ENCODE data around the gene NDUFAF2. TPM values are rescaled to one million over a fixed set of nuclear protein-coding genes. Genes with fewer than 3 reads are reported as not detected.

Gene NDUFAF2
- total RNA-seq: 36.8 and 38.2 TPM in 2 replicates

GRCh38 chr5:60944904-60945812, at the start of gene NDUFAF2, which contains the start of gene ERCC8:
Gene NDUFAF2, plus strand, starts transcription at chr5:60945205. Its CDS starts 51 bp downstream, at chr5:60945256.
Gene ERCC8, minus strand, starts transcription at chr5:60945070. Its CDS starts 62 bp downstream, at chr5:60945008.

GRCh38 chr5:61162010-61162831, 217.2 kb downstream of the NDUFAF2 start, which contains the start of gene SMIM15:
Gene SMIM15, minus strand, starts transcription at chr5:61162468. Its CDS starts 2,297 bp downstream, at chr5:61160171.

Other genes with a start within 250 kb of the NDUFAF2 start
- 5.1 and 11.3 TPM in 2 replicates for gene DEPDC1B, start 245.0 kb upstream of the NDUFAF2 start, total RNA-seq
- under 0.01 TPM in 2 replicates for gene ELOVL7, start 100.9 kb upstream of the NDUFAF2 start, total RNA-seq
- gene ERCC8, start 135 bp upstream of the NDUFAF2 start, total RNA-seq: 17.3 and 19.9 TPM in 2 replicates
- 37.5 and 38.1 TPM in 2 replicates for gene SMIM15, start 217.3 kb downstream of the NDUFAF2 start, total RNA-seq

All from subcutaneous preadipocyte (primary cell).